EL (cell line): ENCODE data around the gene WNT7A.
"Not testable (repeated sequence)": the region's sequence is repeated elsewhere in the genome, so short reads cannot be mapped to it uniquely, and the experiment has no call there.

Experiments used
- DNase-seq: peaks from one replicate; pipeline ENCODE4 v3.0.0-alpha.2; 2016

Gene WNT7A

DNA sequence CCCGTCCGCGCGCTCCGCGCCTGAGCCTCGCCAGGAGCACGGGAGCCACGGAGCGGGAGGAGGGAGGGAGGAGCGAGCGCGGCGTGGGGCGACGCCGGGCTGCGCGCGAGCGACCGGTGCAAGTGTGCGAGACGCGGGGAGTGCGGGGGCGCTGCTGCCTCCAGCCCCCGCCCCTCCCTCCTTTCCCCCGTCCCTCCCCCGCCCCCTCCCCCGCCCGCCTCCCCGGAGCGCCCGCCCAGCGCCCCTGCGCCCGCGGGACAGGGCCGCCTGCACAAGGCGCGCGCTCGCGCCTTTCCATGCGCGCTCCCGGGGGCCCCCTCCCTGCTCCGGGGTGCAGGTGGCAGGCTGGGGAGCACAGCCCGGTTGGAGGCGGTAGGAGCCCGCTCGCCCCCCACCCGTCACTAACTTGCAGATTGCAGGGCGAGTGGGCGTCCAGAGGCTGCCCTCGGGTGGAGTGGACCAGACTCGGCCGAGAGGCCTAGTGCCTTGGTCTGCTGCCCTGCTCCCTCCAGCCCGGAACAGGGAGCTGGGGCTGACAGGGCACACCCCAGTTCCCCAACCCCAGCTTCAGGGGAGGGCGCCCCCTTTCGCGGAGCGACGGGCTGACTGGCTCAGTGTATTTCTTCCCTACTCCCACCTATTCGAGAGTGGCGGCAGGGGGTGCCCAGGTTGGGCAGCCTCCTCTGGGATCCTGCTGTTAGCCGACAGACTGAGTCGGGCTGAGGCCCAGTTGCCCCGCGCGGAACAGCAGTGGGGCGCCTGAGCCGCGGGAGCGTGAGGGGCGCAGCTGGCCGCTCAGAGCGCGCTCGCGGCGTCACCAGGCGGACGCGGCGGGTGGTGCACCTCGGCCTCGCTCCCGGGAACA is at the start of gene WNT7A:
TSS of gene WNT7A (minus strand) at position 126 of the 865 bp plus-strand sequence. CDS start 255 bp downstream, outside the sequence.
- peak; percentile 13 for DNase-seq

DNA sequence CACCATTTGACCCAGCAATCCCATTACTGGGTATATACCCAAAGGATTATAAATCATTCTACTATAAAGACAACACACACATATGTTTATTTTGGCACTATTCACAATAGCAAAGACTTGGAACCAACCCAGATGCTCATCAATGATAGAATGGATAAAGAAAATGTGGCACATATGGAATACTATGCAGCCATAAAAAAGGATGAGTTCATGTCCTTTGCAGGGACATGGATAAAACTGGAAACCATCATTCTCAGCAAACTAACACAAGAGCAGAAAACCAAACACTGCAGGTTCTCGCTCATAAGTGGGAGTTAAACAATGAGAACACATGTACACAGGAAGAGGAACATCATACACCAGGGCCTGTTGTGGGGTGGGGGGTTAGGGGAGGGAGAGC is 48.9 kb upstream of the WNT7A start:
- not testable (repeated sequence) for DNase-seq

DNA sequence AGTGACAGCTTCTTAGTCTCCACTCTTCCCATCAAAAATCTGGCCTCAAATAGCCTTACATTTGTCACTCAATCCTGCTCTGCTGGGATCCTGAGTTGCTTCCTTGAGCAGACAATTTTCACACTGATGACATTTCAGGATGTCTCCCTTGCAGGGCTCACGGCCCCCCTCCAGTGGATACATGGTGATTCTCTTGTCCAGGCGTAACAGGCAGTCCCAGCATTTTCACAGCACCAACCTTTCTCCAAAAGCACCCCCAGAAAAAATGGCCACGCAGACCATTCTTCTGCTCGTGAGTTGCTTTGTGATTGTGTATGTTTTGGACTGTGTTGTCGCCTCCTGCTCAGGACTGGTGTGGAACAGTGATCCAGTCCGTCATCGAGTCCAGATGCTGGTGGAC is 47.4 kb upstream of the WNT7A start:
- DNase-seq: peak; percentile 8

DNA sequence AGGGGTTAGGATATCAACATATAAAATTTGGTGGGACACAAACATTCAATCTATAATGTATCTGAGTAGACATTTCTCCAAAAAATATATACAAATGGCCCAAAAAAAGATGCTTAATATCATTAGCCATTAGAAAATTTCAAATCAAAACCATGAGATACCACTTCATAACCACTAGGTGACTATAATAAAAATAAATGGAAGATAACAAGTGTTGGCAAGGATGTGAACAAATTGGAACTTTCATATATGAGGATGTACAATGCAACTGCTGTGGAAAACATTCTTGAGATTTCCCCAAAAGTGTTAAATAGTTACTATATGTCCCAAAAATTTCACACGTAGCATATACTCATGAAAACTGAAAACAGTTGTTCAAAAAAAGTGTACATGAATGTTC is 36.5 kb upstream of the WNT7A start:
- no peak for DNase-seq

DNA sequence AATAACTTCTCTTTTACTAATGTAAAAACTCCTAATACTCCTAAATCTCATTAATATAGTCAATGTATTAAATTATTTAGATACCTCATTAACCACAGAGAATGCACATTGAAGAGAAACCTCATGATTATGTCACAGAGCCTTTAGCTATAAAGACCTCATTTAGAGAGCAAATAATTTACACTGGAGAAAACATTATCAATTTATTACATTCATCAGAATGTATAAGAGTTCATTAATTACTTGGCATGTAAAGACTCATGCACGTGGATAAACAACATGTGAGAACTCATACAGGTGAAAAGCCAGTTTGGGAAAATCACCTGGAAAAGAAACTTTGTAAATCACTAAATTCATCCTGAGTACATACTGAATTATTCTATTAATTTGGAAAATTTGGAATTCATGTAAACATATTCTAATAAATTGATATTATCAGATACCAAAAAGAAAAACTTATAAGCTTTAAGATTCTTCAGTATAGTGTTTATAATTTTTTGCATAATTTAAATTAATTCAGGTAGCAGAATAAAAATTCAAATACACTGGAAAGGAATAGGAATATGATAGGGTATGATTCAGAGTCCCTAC is 22.9 kb upstream of the WNT7A start:
- no peak for DNase-seq

DNA sequence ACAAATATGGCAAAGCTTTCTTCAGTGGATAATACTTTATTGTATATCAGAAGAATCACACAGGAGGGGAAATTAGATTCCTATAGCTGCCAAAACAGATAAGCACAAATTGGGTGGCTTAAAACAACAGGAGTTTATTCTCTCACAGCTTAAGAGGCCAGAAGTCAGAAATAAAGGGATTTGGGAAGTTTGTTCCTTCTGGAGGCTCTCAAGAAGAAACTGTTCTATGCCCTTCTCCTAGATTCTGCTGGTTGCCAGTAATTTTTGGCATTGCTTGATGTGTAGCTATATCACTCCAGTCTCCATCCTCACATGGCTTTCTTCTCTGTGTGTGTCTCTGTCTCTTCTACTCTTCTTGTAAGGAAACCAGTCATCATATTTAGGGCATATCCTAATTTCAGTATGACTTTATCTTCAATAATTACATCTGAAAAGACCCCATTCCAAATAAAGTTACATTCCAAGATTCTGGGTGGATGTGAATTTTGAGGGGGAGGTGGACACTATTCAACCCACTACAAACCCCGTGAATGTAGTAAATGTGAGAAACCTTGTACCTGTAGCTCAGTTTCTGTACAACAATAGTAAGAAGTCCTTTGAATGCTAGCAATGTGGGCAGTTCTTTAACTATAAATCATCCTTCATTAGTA is 22.2 kb upstream of the WNT7A start:
- DNase-seq: no peak

DNA sequence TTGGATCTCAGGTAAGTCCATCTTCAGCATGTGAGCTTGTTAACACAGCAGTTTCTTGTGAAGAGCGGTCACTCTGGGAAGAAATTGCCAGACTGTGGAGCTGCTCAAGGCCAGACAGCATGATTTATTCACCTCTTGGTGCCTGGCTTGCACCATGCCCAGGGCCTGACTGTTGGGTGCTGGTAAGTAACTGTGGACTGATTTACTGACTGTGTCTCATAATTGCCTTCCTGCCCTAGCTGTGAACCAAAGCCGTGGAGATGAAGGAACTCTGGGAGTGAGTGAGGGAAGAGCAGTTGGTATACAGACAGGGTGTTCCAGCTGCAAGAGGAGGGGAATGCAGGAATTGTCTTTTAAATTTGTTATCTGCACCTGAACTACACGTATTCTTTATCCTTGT is 18.5 kb upstream of the WNT7A start:
- DNase-seq: no peak

DNA sequence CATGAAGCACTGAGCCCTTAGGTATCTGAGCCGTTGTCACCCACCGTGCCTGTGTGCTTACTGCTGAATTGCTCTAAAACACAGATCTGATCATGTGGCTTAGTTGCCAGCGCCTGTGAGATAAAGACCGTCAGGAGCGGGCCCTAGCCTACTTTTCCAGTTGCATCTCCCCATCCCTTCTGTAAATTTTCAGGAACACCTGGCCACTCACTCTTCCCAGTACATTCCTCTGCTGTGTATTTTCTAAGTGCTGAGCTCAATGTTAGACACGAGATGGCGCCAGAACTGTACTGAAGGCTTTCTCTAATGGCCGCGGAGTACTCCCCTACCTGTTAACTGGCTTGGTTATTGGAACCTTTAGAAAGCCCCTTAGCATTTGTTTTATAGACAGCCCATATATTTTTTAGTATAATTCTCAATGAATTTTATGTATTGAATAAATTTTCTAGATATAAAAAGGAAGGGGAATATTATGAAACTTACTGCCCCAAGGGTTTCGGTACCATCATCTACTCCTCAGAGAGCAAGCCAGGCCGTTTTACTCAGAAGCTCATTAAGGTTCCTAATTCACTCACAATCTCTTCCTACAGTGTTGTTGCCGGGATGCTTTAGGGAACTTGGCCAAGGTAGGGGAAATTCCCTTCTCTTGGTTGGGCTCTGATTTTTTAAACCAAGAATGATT is 16.7 kb upstream of the WNT7A start:
- DNase-seq: peak; percentile 68

DNA sequence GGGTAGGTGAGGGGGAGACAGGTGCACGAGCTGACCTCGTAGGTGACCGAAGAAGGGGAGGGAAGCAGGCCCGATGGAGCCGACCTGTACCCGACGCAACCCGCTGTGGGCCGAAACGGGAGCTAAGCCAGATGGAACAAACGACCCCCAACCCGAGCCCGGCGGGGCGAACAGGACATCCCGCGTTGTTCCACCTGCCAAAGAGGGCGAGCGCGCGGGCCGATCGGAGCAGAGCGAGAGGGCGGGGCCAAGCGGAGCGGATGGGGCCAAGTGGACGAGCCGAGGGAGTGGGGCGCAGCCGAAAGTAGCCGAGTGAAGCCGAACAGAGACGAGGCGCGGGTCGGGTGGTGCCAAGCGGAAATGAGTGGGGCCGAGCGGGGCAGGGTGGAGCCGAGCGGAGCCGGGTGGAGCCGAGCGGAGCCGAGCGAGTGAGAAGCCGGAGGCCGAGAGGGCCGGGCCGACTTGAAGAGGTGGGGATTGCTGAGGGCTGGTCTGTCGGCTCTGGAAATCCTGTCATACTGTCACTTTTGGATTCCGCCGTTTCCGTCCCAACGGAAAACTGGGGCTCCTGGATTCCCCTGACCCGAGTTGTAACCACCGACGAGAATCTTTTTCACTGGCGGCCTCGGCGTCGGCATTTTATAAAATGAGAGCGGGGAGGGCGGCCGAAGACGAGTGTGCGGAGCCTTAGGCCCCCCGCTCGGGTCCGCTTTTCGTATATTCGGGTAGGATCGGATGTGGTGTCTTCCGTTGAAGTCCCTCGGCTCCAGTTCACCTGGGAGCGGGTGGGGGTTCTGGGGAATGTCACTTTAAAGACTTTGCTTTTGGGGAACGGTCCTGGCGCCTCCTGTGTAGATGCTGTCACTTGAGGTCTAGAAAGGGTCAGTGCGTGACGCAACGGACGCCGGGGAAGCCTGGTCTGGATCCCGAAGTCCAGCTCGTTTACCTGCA is 15.6 kb upstream of the WNT7A start:
- peak; percentile 93 for DNase-seq

DNA sequence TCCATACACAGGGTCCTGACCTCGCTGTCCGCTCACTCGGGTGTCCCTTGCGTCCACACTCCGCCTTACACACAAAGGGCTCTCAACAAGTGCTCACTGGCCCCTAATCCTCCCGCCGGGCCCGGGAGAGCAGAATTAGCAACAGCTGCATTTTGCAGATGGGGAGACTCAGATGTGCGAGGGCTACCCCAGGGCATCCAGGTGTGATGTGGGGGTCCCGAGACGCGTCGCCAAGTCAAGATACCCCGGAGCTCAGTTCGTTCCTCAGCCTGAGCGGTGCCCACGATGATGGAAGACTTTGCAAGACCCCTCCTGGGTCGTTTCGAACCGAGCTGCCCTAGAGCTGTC is 14.9 kb upstream of the WNT7A start:
- no peak for DNase-seq

DNA sequence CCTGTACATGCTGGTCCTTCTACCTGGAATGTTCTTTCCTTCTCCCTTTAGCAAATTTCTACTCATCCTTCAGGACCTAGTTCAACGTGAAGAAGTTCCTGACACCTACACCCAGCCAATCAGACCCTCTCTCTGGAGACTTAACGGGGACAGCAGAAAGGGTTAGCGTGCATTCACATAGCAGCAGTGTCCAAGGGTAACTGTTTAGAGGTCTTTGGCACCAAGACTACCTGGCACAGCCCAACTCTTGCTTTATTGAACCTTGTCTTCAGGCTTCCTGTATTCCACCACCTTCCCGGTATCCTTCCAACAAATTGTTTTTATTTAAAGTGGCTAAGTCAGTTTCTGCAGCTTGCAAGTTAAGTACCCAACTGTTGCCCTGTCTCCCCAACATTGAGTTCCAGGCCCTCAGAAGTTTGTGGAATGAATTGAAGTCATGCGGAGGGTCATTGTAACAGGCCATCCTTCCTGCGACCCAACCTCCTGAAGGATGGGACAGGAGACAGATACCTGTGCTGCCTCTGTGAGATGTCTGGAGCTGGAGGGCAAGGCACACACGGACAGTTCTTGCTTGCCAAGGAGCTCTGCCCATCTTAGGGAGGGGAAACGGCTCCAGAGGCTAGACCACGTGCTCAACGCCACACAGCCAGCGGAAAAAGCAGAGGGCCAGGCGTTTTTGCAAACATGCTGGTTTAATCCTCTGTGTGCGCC is 14.4 kb upstream of the WNT7A start:
- DNase-seq: no peak

DNA sequence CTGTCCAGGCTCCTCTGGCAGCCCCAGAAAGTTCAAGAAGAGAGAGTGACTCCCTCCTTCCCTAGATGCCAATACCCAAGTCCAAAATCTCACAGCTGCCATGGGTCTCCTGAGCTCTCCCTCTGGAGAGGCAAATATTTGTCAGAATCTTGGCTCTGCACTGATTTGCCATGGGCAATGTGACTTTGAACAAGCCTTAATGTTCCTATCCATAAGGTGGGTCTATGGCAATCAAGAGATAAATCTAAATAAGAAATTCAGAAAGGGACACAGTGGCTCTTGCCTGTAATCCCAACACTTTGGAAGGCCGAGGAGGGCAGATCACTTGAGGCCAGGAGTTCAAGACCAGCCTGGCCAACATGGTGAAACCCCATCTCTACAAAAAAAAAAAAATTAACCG is 12.4 kb upstream of the WNT7A start:
- no peak for DNase-seq

DNA sequence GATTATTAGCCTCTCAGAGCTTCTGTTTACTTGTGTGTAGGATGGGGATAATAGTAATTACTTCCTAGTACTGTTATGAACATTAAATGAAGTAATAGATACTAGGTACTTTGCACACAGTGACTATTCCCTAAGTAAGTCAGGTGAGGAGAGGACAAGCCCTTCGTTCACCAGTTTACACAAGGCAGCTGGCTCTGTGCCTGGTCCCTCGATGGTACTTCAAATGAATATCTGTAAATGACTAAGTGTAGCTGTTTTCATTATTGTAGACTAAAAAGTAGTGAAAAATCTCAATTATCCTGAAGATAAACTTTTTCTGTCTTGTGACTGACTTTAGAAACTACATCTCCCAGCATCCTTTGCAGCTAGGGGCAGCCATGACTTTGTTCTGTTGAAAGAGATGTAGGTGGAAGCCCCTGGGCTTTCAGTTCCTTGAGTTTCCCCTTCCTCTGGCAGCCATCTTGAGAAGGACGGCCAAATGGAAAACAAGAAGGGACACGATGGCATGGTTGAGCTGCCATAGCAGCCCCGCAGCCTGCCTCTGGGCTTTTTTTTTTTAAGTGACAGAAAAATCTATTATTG is 11.7 kb upstream of the WNT7A start:
- DNase-seq: no peak

DNA sequence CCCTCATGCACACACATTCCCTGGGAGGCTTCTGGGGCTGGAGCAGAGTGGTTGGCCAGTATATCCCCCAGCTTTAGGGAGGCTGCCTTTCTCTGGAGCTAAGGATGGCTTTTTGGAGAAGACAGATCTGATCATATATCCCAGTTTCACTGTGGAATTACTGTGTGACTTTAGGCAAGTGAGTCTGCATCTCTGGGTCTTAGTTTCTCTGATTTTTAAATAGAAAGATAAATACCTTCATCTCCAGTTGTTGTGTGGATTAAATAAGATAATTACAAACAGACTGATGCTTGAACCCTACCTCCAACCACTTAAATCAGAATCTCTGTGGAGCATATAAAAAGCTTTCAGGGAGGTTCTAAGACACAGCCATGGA is 11.1 kb upstream of the WNT7A start:
- DNase-seq: no peak

DNA sequence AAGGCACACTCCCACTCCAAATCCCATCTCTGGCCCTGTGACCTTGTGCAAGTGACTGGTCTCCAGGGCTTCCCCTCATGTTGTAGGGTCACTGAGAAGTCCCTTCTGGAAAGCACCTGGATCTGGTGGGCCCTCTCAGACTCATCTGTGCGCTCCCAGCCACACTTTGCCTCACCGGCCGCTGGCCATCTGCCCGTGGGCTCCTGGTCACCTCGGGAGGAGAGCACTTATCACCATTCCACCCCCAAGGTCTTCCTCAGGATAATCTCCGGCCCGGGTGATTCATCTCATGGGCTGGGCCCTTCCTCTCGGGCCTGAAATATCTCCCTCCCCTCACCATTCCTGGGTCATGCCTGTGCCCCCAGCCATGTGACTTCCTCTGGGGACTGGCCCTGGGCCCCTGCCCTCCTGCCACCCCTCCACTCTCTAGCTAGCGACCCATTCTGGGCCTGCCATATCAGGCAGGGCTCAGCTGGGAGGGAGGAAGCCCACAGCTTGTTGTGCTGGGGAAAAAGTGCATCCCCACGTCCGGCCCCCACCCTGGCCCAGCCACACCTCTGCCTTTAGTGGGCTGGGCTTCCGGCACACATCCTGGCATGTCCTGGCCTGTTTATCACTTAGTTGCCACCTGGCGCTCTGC is 10.6 kb upstream of the WNT7A start:
- DNase-seq: no peak

DNA sequence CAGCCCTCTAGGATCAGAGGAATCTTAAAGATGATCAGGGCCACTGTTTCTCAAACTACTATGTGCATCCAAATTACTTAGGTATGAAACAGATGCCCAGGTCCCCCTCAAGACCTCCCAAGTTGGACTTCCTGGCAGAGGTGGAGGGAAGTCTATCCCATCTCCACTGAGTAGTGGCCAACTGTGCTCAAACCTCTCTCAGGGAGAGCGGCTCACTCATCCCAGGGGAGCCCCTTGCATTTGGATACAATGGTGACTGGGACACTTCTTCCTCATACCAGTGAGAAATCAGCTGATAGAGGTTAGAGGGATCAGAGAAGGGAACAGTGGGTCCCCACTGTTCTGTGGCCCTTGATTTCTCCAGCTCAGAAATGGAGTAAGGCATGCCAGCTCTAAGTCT is 8.7 kb upstream of the WNT7A start:
- DNase-seq: no peak

DNA sequence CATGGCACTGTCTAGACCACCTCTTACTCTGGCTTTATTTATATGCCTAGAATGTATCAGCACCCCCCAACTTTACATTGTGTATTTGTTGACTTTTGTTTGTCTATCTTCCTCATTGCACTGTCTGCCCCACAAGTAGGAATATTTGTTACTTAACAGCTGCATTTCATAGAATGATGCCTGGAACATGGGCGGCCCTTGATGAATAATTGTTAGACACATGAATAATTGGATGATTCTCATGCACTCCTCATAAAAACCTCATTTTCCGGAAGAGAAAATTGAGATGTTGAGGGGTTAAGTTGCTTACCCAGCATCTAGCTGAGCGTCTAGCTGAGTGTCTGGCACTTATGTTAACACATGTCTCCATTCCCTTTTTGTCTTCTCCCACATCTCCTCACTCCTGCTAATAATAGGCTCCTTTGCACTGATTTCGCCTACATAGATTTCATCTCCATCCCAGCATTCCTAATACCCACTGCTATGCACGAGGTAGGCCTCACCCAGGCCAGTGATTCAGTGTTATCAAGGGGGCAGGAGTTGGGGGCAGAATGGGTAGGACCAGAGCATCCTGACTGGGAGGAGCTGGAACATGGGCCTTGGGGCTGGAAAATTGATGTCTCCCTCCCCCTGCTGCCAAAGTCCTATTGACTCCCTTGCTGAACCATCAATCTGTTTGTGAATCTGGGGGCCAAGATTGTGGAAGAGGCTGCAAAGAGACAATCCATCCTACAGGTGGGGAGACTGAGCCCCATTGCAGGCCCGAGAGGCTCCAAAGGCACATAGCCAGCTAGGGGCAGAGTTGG is 7.8 kb upstream of the WNT7A start:
- DNase-seq: no peak

DNA sequence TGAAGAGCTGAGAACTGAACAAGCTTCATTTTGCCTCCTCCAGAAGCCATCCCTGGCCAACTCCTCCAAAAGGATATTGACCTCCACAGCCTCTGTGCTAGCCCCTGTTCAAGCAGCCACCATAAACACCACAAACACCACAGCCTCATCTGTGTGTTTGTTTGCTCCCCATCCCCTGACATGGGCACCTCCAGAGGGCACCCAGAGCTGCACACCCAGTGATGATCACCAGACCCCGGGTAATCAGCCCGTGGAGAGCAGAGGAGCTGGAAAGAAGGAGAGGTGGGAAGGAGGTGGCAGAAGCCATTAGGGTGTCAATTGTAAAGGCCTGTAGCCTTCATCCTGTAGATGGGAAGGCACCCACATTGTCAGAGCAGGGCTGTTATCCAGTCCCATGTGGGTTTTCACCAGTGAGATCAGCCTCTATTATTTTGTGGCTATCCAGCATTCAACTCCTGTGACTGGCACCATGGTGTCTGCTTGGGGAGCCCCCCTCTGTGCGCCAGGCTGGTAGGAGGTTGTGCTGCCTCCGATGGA is 6.8 kb upstream of the WNT7A start:
- no peak for DNase-seq

DNA sequence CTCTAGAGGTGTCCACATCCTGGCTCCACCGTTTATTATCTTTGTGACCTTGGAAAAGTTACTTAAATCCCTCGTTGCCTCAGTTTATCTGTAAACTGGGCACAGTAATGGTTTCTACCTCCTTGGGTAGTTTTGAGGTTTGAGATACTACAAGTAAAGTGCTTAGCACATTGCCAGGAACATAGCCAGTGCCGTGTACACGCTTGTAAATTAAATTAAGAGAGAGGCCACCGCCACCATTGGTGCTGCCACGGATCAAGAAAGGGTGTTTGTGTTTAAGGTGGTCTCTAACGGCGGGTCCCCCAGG is 5.8 kb upstream of the WNT7A start:
- DNase-seq: no peak
